Fibroblast of lung (primary cell): ENCODE measurements around the gene CLEC4D. TPM values are rescaled to one million over a fixed set of nuclear protein-coding genes. Genes with fewer than 3 reads are reported as not detected.
"Not testable (repeated sequence)": the region's sequence is repeated elsewhere in the genome, so short reads cannot be mapped to it uniquely, and the experiment has no call there.

Experiments
- DNase-seq, 2 donors: peaks; one replicate each; pipeline versions ENCODE4 v3.0.0 to v3.0.0-alpha.2; 2010; ENCODE audit warnings: low read depth in 2 of 2
- H2AFZ ChIP-seq: 2 replicates; pipeline ENCODE4 v1.5.1; 2012; ENCODE audit warnings: low read length, control low read depth, inconsistent platforms
- H3K27ac ChIP-seq: 2 replicates; pipeline ENCODE4 v1.5.1; 2011; ENCODE audit warnings: low read length, control low read depth; ENCODE audit not compliant: insufficient read depth
- H3K27me3 ChIP-seq: 2 replicates; pipeline ENCODE4 v1.5.1; 2011; ENCODE audit warnings: mild to moderate bottlenecking, low read length; ENCODE audit not compliant: control insufficient read depth, insufficient read depth
- H3K36me3 ChIP-seq: 2 replicates; pipeline ENCODE4 v1.5.1; 2011; ENCODE audit warnings: low read length; ENCODE audit not compliant: control insufficient read depth, insufficient read depth
- H3K4me1 ChIP-seq: 2 replicates; pipeline ENCODE4 v1.5.1; 2011; ENCODE audit warnings: low read length; ENCODE audit not compliant: control insufficient read depth, insufficient read depth; ENCODE audit errors: extremely low read depth
- H3K4me2 ChIP-seq: 2 replicates; pipeline ENCODE4 v1.5.1; 2011; ENCODE audit warnings: low read length, control low read depth; ENCODE audit not compliant: insufficient read depth; ENCODE audit errors: extremely low read depth
- H3K4me3 ChIP-seq, 4 experiments: fragments of 200-600 bp in 1 of 4; sonication (generic) in 1 of 4; replicated peaks in 1 of 4; 2 replicates each; pipeline ENCODE4 v1.5.1; 2011 to 2016; ENCODE audit warnings: low read length in 4 of 4, low read depth in 3 of 4, mild to moderate bottlenecking in 3 of 4, control low read depth in 2 of 4, inconsistent platforms in 1 of 4, mixed read lengths in 1 of 4; ENCODE audit not compliant: insufficient read depth in 1 of 4; ENCODE audit errors: control extremely low read depth in 1 of 4
- H3K79me2 ChIP-seq: 2 replicates; pipeline ENCODE4 v1.5.1; 2012; ENCODE audit warnings: mild to moderate bottlenecking, low read length, inconsistent platforms; ENCODE audit not compliant: control insufficient read depth, insufficient read depth
- H3K9ac ChIP-seq: 2 replicates; pipeline ENCODE4 v1.5.1; 2011; ENCODE audit warnings: mild to moderate bottlenecking, low read length, control low read depth; ENCODE audit not compliant: insufficient read depth
- H3K9me3 ChIP-seq: 2 replicates; pipeline ENCODE4 v1.5.1; 2012; ENCODE audit warnings: low read depth, low read length; ENCODE audit not compliant: control insufficient read depth, insufficient read depth
- H4K20me1 ChIP-seq: 2 replicates; pipeline ENCODE4 v1.5.1; 2011; ENCODE audit warnings: low read length; ENCODE audit not compliant: control insufficient read depth, insufficient read depth; ENCODE audit errors: extremely low read depth
- EZH2 ChIP-seq: IDR thresholded peaks from 2 replicates; pipeline ENCODE4 v1.5.1; 2012; ENCODE audit warnings: low read length, control low read depth, mild to moderate bottlenecking; ENCODE audit errors: missing control alignments
- polyA plus RNA-seq, 2 donors: library from polyadenylated mRNA; depleted of rRNA in 1 of 2; stranded (reverse) in 1 of 2; unstranded in 1 of 2; fragments of >200 nt; gene quantifications; 2 replicates each; pipeline ENCODE4 v1.2.1, GENCODE V29; 2011 to 2012; ENCODE audit warnings: missing spikeins in 1 of 2
- total RNA-seq: library from RNA; depleted of rRNA; stranded (reverse); fragments of >200 nt; gene quantifications from 2 replicates; pipeline ENCODE4 v1.2.1, GENCODE V29; 2014
- TF ChIP-seq, protein P1 (sequence below), 2 donors: IDR thresholded peaks in 1 of 2; conservative IDR thresholded peaks in 1 of 2; 1 replicate in 1 of 2; 2 replicates in 1 of 2; pipeline ENCODE4 v1.5.1; 2011 to 2012; ENCODE audit warnings: low read length in 2 of 2, control low read depth in 1 of 2, inconsistent platforms in 1 of 2, low read depth in 1 of 2, mild to moderate bottlenecking in 1 of 2

CLEC4D gene
- total and polyA plus RNA-seq, 2 donors (not counting 1 experiment from before 2014, with no cell fraction given), result not detected

DNA sequence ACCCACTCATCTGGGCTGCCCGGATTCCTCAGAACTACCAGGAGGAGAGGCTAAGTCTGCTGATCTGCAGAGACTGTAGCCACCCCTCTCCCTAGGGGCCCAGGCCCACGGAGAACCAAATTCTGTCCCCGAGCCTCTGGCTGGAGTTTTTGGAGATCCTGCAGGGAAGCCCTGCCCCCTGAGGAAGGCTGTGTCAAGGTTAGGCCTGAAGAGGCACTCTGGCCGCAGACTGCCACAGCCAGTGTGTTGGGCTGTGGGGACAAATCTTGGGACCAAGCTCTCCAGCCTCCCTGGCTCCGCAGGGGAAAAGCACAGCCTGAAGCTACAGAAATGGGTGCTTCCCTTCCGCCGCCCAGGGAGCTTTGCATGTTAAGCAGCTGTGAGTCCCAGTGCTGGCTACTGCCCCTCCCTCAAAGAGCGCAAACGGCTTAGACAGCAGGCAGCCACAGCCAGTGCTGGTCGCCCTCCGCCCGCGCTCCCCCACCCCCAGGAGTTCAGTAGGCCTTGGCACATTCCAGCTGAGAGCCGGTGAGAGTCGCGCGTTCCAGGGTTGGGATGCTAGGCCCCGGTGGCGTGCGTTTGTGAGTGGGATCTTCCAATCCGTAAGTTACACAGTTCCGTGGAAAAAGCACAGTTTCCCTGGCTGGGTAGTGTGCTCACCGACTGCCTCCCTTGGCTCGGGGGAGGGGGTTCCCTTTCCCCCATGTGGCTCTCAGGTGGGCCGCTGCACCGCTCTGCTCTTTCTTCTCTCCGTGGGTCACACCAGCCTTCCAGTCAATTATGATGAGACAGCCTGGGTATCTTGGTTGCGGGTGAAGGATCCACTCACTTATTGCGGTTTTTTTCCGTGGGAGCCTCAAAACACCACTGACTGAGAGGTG, 14.2 kb downstream of the CLEC4D start:
- Histone ChIP-seq H3K27ac (no peak overlapping the region), H3K9me3 (no peaks in the 10 kb centered on the region), H3K36me3 (no peaks in the 10 kb centered on the region), H4K20me1 (no peaks in the 10 kb centered on the region), H3K9ac (no peak overlapping the region), H3K4me1 (no peaks in the 10 kb centered on the region), H2AFZ (no peak overlapping the region), H3K4me3 (no peak overlapping the region), H3K4me2 (no peak overlapping the region), H3K79me2 (no peaks in the 10 kb centered on the region), H3K27me3 (no peaks in the 10 kb centered on the region)
- no peak for TF ChIP-seq EZH2
- TF ChIP-seq, protein P1, sequence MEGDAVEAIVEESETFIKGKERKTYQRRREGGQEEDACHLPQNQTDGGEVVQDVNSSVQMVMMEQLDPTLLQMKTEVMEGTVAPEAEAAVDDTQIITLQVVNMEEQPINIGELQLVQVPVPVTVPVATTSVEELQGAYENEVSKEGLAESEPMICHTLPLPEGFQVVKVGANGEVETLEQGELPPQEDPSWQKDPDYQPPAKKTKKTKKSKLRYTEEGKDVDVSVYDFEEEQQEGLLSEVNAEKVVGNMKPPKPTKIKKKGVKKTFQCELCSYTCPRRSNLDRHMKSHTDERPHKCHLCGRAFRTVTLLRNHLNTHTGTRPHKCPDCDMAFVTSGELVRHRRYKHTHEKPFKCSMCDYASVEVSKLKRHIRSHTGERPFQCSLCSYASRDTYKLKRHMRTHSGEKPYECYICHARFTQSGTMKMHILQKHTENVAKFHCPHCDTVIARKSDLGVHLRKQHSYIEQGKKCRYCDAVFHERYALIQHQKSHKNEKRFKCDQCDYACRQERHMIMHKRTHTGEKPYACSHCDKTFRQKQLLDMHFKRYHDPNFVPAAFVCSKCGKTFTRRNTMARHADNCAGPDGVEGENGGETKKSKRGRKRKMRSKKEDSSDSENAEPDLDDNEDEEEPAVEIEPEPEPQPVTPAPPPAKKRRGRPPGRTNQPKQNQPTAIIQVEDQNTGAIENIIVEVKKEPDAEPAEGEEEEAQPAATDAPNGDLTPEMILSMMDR (conservative IDR thresholded peaks at IDR 0.05 in 1 of 2, IDR thresholded peaks at IDR 0.05 in 1 of 2; ENCODE audit: low read depth in 1 of 2, low read length in 2 of 2), result no peak
- DNase-seq, result no peak

GRCh38 chr12:8532045-8532444, 18.7 kb downstream of the CLEC4D start:
- Histone ChIP-seq H3K4me2 (no peak overlapping the region), H2AFZ (no peak overlapping the region), H4K20me1 (no peaks in the 10 kb centered on the region), H3K79me2 (no peaks in the 10 kb centered on the region), H3K4me3 (no peak overlapping the region), H3K27me3 (no peaks in the 10 kb centered on the region), H3K9ac (no peak overlapping the region), H3K27ac (no peak overlapping the region), H3K36me3 (no peaks in the 10 kb centered on the region), H3K4me1 (no peaks in the 10 kb centered on the region), H3K9me3 (no peaks in the 10 kb centered on the region)
- TF ChIP-seq EZH2, result no peak
- no peak for DNase-seq

DNA sequence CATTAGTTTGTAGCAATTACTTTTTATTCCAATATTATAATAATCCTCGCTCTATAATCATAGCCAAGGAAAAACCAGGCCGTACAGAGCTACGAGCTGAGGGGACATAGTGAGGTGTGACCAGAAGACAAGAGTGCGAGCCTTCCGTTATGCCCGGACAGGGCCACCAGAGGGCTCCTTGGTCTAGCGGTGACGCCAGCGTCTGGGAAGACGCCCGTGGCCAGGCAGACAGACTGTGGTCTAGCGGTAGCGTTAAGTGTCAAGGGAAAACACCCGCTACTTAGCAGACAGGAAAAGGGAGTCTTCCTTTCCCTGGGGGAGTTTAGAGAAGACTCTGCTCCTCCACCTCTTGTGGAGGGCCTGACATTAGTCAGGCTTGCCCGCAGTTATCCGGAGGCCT, 24.5 kb downstream of the CLEC4D start:
- not testable (repeated sequence) for H3K27me3 ChIP-seq

DNA sequence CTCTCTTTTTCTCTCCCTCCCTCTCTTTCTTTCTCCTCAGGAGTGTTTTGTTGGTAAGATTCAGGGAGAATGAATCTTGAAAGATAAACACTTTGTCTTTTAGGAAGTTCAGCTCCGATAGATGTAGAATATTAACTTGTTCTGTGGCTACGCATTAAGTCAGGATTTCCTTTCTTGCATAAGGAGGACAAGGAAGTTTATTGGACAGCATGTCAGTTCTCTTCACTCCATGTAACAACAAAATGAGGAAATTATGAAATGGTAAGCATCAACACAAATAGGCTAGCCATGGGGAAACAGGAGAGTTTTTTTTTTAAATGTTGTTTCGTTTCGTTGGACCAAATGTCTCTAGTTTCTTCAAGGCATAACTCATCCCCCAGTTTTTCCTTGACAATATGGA, 27.5 kb downstream of the CLEC4D start, which contains the start of gene CLEC4E:
Gene CLEC4E (minus strand): TSS at position 75 of the 400 bp plus-strand sequence. CDS start 108 bp downstream, outside the sequence.
- not testable (repeated sequence) for DNase-seq, H3K4me1 ChIP-seq, H2AFZ ChIP-seq

More for the DNA sequence above, 24.5 kb downstream of the CLEC4D start:
- H3K9me3 ChIP-seq, H4K20me1 ChIP-seq, DNase-seq, H3K79me2 ChIP-seq, H2AFZ ChIP-seq, H3K36me3 ChIP-seq, H3K9ac ChIP-seq, H3K27ac ChIP-seq, H3K4me2 ChIP-seq, H3K4me3 ChIP-seq, H3K4me1 ChIP-seq: not testable (repeated sequence)

More for the DNA sequence above, 27.5 kb downstream of the CLEC4D start, which contains the start of gene CLEC4E:
- not testable (repeated sequence) for H3K27ac ChIP-seq, H3K36me3 ChIP-seq, H3K27me3 ChIP-seq, H3K4me3 ChIP-seq, H3K9me3 ChIP-seq, H3K79me2 ChIP-seq, H3K4me2 ChIP-seq, H3K9ac ChIP-seq, H4K20me1 ChIP-seq
